Stimulated activated CD8-positive, alpha-beta memory T cell treated with anti-CD3 and anti-CD28 coated beads, Interleukin-2, amount 100 ng/mL, for 48 hours (primary cell): ENCODE data around the gene S100A10.

Experiments used
- DNase-seq, 2 donors: peaks; one replicate each; pipeline ENCODE4 v3.0.0-alpha.2; 2020; ENCODE audit warnings: low read depth in 2 of 2

Gene S100A10

GRCh38 chr1:151964510-151964909 is 29.1 kb downstream of the S100A10 start:
- DNase-seq, result no peak

GRCh38 chr1:151963288-151963687 is 30.4 kb downstream of the S100A10 start:
- DNase-seq, result no peak

- DNase-seq, result no peak
Measured at GRCh38 chr1:151961833-151962232, 31.8 kb downstream of the S100A10 start.

GRCh38 chr1:151960780-151961513 is 32.7 kb downstream of the S100A10 start:
- no peak for DNase-seq

- DNase-seq, result no peak
Measured at GRCh38 chr1:151958959-151959358, 34.7 kb downstream of the S100A10 start.

- DNase-seq, result no peak
Measured at GRCh38 chr1:151956957-151957497, 36.6 kb downstream of the S100A10 start.

- no peak for DNase-seq
Measured at GRCh38 chr1:151953409-151954094, 40.1 kb downstream of the S100A10 start.

GRCh38 chr1:151952811-151953210 is 40.8 kb downstream of the S100A10 start:
- no peak for DNase-seq

GRCh38 chr1:151949371-151950193 is 44.1 kb downstream of the S100A10 start:
- no peak for DNase-seq

GRCh38 chr1:151948506-151948905 is 45.2 kb downstream of the S100A10 start:
- DNase-seq, result no peak

- DNase-seq, result no peak
Measured at GRCh38 chr1:151947140-151947539, 46.5 kb downstream of the S100A10 start.

GRCh38 chr1:151945725-151946722 is 47.6 kb downstream of the S100A10 start:
- peak; percentile 62 to 63 for DNase-seq

- no peak for DNase-seq
Measured at GRCh38 chr1:151944857-151945575, 48.6 kb downstream of the S100A10 start.

- DNase-seq, result no peak
Measured at GRCh38 chr1:151944126-151944856, 49.4 kb downstream of the S100A10 start.

- no peak for DNase-seq
Measured at GRCh38 chr1:151943591-151943990, 50.1 kb downstream of the S100A10 start.

- DNase-seq, result no peak
Measured at GRCh38 chr1:151942882-151943281, 50.8 kb downstream of the S100A10 start.

GRCh38 chr1:151940541-151940940 is 53.1 kb downstream of the S100A10 start:
- DNase-seq, result no peak

GRCh38 chr1:151939779-151940178 is 53.9 kb downstream of the S100A10 start:
- DNase-seq, result no peak

- no peak for DNase-seq
Measured at GRCh38 chr1:151939141-151939540, 54.5 kb downstream of the S100A10 start.

- DNase-seq, result no peak
Measured at GRCh38 chr1:151936653-151937052, 57.0 kb downstream of the S100A10 start.
